Kidney glomerular epithelial cell (primary cell): ENCODE data around the gene PRM3.

Experiments
- DNase-seq: peaks from one replicate; lab custom pipeline; 2025; lab: John Stamatoyannopoulos, UW

The PRM3 gene

GRCh38 chr16:11224096-11224893, 49.1 kb downstream of the PRM3 start:
- DNase-seq = no peak
